GM12865 (cell line): ENCODE results near the gene SEMA7A.

Experiments used
- DNase-seq: peaks from one replicate; pipeline ENCODE4 v3.0.0; 2010; ENCODE audit warnings: low read depth
- H3K4me3 ChIP-seq: 2 replicates; pipeline ENCODE4 v1.5.1; 2011; ENCODE audit warnings: mild to moderate bottlenecking, low read depth, low read length, control low read depth
- TF ChIP-seq, protein P1 (sequence below): IDR thresholded peaks from 2 replicates; pipeline ENCODE4 v1.5.1; 2011; ENCODE audit warnings: low read length, control low read depth, low read depth, inconsistent platforms; ENCODE audit not compliant: insufficient read depth; ENCODE audit errors: missing control alignments

Gene SEMA7A

DNA sequence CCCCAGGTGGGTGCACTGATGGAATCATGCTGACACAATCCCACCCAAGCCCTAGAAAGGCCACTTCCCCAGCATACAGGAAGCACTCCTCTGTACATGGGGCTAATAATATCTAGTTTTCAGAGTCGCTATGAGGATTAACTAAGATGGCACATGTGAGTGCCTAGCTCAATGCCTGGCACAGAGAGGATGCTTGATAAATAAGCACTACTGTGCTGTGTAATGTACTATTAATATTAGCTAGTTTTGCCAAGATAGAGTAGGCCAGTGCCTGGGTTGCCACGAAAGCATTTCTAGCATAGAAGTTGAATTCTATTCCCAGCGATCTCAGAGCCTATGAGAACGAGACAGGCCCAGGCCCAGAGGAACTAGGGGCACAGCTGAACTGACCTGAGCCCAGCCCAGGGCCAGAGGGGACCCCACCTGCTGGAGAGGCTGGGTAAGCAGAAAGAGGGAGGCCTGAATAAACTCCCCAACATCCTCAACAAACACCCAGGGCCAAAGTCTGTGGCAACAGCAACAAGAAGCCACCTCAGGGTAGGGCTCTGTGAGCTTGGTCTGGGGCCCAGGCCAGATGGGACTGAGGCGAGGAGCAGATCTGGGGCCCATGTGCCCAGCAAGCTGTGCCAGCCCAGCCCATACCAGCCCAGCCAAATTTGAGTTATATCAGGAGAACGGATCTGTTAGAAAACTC, 7.6 kb upstream of the SEMA7A start:
- TF ChIP-seq, protein P1, sequence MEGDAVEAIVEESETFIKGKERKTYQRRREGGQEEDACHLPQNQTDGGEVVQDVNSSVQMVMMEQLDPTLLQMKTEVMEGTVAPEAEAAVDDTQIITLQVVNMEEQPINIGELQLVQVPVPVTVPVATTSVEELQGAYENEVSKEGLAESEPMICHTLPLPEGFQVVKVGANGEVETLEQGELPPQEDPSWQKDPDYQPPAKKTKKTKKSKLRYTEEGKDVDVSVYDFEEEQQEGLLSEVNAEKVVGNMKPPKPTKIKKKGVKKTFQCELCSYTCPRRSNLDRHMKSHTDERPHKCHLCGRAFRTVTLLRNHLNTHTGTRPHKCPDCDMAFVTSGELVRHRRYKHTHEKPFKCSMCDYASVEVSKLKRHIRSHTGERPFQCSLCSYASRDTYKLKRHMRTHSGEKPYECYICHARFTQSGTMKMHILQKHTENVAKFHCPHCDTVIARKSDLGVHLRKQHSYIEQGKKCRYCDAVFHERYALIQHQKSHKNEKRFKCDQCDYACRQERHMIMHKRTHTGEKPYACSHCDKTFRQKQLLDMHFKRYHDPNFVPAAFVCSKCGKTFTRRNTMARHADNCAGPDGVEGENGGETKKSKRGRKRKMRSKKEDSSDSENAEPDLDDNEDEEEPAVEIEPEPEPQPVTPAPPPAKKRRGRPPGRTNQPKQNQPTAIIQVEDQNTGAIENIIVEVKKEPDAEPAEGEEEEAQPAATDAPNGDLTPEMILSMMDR, result no peak
- DNase-seq, result no peak
- H3K4me3 ChIP-seq, result no peak overlapping the region

DNA sequence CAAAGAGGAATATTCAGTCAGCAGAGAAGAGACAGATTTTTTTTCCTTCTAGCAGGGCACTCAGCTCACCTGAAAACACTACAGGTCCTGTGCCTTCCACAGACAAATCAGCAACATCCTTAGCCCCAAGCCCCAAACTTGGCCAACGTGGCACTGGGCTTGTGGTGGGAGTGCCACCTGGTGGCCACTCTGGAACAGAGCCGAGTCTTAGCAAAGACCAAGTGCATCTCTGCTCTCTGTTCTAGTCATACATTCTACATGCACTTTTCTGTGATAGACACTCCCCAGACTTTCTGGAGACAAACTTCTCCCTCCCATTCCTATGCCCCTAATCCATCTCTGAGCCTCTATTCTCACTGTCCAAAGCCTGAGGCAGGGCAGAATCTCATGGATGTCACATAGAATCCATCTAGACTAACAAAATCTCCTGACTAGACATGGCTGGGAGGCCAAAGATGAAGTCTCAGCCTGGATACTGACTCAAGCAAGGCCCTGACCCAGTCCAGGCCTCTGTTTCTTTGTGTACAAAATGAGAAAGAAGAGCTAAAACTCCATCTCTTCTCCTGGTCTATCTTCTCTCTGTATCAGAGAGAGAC, 5.1 kb upstream of the SEMA7A start:
- TF ChIP-seq, protein P1, result peak; percentile 96
- H3K4me3 ChIP-seq, result no peak overlapping the region
- DNase-seq, result peak; percentile 92

DNA sequence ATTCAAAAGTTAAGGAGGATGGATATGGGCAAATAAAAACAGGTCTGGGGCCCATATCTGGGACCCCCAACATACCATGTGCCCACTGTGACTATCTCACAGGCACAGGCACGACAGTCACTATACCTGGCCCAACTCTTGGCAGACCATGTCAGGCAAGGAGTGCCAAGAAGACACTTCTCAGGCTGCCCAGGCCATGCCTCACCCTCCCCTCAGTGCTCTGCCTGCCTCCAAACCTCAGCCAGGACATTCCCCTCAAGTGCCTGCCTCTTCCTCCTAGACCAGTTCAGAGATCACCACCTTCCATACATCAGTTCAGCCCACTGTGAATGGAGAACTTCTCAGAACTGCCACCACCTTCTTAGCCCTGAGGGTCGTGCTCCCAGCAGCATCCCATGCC, 4.4 kb upstream of the SEMA7A start:
- DNase-seq, result no peak
- no peak overlapping the region for H3K4me3 ChIP-seq
- TF ChIP-seq, protein P1, result no peak

DNA sequence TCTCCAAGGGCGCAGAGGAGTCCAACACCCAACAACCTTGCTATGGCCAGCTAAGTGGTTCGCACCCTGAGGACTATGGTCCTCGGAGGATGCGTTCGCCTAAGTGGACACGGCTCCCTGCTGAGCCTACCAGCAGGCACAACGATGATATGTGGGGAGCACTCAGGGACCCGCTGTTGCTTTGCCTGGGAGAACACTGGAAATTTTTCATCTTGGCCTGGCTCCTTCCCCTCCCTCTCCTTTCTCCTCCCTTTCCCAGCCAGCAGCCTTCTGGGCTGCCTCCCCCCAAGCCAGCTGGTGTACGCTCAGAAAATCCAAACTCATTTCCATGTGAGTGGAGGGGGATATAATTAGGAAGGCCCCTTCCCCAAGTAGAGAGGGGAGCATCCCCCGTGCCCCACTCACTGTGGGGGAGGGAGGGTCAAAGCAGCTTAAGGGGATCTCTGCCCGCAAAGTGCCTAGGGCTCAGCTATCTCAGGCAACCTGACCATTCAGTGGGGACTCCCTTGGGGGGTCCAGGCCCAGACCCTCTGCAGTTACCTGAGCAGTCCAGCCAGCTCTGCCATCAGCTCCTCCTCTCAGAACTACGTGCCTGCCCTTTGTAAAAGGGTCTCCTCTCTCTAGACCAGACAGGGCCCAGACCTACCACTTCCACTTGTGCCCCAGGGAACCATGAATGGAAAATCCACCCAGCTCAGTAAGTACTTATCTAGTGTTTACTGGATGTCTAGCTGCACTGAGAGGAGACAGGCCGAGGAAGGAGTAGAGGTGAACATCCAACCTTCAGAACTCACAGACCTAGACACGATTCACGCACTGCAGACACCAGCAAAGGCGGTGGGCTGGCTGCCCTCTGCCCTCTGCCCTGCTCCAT, 742 bp upstream of the SEMA7A start:
- H3K4me3 ChIP-seq, result peak overlapping the region; percentile 49
- TF ChIP-seq, protein P1, result no peak
- DNase-seq, result no peak

DNA sequence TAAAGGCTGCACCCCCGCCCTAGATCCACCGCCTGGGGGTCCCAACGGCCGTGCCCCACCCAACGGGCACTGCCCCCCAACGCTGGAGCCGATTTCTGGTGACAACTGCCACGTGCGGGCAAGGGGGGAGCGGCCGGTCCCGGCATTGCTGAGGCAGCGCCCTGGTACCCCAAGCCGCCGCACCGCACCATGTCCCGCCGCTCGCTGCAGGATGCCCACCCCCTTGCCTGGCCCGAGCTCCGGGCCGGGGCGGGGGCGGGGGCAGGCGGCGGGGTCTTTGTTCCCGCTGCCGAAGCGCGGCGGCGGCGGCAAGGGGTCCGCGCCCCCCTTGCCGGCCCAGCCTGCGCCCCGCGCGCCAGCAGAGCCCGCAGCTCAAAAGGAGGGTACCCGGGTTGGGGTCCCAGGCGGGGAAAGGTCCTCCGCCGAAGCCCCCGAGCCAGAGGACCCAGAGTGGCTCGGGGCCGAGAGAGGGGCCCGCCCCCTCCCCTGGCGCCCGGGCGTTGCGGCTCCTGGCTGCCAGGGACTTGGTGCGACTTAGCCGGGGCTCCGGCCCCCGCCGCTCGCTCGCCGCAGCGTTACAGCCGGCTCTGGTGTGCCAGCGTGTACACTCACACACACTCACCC, 678 bp downstream of the SEMA7A start:
- H3K4me3 ChIP-seq, result peak overlapping the region; percentile 91
- TF ChIP-seq, protein P1, result no peak
- DNase-seq, result no peak

DNA sequence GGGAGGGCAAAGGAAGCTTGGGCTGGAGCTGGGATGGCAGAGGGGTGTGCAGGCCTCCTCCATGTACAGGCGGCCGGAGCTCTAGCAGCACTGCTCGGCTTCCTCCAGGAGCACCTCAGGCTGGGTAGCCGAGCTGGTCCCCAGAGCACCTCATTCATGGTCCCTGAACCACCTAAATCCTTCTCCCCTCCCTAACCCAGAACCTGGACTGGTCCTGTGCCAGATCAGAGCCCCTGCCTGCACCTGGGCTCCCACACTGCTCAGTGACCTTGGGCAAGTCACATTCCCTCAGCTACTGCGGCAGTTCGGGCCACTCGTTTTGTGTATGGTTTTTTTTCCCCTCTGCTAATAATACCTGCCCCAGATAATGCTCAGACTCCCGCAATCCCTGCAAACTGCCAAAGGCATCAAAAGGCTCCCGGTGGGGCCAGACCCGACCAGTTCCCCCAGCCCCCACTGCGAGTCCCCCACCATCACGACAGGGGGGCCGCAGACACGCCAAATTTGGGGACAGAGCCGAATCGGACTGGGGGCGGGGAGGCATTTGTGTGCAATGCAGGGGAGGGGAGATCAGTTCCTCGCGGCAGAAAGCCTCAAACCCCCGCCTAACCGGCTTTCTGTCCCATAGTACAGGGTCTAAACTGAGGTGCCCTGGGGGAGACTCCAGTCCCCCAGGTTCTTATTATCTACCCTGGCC, 1.3 kb downstream of the SEMA7A start:
- TF ChIP-seq, protein P1, result no peak
- peak overlapping the region; percentile 91 for H3K4me3 ChIP-seq
- DNase-seq, result no peak
